Right kidney (tissue), 1 donor: ENCODE results near the gene SCARB2.

Experiments used
- DNase-seq: peaks from one replicate; pipeline ENCODE4 v3.0.0-alpha.2; 2016

SCARB2 gene

DNA sequence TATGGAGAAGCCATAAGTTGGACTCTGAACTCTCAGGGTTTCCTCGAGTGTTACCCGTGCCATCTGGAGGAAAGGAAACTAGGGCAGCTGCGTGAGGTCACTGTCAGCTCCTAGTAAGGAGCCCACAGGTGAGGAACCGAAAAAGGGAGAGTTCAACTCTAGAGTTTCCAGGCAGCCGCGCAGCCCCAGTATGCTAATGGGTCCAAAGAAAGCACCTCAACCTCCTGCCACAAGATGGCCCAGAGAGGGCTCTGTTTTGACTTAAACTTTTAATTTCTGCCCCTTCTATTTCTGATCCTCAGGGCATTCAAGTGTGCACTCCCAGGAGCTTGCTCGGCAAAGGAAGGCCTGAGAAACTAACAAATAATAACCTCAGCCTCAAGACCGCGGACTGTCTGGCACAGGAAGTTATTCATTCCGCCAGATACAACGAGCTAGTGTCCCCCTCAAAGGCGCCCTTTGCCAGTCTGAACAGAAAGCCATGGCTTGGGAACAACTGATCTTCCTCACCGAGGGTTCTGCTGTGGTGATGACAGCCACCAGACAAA lies 13.9 kb downstream of the SCARB2 start:
- DNase-seq = peak; percentile 47

DNA sequence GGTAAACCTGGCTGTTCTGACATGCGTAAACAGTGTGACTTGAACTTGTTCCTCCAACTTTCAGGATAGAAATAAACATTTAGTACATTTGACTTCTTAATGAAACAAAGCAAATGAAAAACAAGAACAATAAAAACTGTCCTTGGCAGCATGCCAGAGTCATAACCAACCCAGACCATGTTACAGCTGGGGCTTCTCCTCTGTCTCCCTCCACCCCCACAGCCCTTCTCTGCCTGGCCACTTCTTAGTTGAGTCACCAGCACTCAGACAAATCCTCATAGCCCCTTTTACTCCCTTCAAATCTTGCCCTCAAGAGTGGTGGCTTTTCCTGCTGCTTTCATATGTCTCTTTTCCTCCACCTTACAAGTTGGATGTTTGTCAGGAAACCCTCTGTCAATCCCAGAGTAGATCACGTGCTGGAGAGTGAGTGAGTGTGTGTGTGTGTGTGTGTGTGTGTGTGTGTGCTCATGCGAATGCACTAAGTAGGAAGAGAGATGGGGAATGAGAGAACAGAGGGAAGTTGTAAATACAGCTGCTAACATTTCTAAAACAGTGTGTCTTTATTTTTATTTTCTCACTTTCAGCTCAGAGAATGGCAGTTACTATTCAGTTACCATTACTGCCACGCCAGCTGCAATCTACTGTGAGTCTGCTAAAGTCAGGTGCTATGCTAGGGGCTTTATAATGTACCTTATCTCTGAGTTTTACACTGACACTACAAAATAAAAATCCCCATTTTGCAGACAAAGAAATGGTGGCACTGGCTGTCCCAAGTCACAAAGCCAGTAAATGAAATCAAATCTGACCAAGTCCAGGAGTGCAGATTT lies 15.0 kb downstream of the SCARB2 start:
- DNase-seq = peak; percentile 79

DNA sequence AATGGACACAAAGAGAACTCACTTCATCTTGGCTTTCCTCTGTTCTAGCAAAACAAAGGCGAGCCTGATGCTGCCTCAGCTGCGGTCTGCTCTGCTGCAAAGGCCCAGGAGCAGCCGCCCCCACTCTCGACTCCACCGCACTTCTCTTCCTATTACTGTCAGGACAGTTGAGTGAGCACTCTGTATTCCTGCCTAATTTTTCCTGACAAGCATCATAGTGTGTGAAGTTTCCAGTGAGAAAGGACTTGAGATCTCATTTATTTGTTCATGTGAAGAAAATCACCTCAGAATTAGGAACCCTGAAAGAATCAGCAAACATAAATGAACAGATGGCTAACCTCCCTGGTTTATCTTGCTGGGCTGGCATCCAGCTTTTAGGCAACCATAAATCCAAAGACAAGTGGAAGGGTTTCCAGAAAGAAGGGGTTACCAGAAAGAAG lies 15.6 kb downstream of the SCARB2 start:
- DNase-seq = peak; percentile 70

DNA sequence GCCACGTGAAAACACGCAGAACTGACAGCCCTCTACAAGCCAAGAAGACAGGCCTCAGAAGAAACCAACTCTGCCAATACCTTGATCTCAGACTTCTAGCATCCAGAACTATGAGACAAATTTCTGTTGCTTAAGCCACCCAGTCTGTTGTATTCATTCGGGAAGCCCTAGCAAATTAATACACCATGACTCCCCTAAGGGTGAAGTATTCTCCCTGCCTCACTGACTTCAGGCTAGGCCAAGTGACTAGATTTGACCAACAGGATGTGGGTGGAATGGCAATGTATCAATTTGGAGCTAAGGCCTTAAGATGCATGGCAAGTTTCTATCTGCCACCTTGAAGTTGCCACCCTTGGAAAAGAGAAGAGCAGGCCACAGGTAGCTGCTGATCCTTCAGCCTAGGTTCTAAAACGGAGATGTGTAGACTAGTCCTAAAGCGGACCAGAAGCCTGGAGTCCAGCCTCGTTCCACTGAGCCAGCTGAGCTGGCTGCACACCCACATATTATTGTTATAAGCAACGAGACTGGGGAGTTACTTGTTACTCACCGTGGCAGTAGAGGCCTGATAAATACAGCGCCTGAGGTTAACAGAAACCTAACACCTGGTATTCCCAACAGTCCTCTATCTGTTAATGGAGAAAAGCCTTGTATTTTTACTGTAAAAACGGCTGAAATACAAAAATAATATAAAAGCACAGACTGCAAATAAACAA lies 16.4 kb downstream of the SCARB2 start:
- DNase-seq = no peak

DNA sequence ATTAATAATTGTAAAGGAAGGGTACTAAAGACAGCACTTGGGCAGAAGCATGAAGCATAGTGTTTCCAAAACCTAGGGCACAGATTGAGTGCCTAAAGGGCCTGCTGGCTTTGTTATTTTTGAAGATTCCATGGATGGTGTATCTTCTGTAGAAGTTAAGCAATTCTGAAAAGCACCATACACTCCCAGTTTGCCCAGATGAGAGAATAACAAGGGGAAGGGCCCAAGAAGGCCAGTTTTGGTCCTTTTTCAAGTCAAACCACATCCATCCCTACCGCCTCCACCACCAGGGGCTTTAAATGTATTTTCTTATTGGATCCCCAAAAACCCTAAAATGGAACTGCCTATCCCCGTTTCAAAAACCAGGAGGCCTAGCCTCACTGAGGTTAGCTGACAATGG lies 17.2 kb downstream of the SCARB2 start:
- DNase-seq = no peak

DNA sequence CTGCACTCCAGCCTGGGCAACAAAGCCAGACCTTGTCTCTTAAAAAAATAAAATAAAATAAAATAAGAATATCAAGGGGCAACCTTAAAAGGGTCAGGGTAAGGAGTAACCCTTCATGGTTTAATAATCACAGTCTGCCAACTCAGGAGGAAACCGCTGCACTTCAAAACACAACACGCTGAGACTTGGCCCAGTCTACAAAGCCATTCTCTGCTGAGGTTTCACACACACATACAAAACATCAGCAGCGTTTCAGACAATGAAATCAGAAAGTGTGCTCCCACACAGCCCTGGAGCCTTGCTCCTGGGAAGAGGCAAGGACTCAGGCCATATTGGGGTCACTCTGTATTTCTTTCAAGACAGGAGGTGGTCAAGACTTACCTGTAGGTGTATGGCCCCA lies 18.3 kb downstream of the SCARB2 start:
- no peak for DNase-seq

DNA sequence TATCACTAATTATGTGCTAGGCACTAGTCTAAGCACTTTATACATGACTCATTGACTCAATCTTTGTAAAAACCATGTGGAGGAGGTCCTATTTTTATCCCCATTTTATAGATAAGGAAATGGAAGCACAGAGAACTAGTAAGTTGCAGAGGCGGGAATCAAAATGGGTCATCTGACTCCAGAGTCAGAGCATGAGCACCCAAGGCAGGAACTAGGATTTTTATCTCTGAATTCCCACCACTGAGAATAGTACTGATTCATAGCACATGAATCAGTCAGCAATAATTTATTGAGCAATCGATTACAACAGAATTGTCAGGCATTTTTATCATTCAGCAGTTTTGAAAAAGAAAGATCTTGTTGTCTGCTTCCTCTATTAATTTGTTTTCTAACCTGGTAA lies 19.3 kb downstream of the SCARB2 start:
- no peak for DNase-seq

DNA sequence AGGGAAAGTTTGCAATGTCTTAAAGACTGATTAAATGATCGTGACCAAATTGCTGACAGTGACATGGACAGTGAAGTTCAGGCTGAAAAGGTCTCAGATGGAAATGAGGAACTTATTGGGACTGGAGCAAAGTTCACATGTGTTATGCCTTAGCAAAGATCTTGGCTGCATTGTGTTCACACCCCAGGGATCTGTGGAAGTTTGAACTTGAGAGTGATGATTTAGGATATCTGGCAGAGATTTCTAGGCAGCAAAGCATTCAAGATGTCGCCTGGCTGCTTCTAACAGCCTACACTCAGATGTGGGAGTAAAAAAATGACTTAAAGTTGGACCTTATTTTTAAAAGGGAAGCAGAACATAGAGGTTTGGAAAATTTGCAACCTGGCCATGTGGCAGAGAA lies 21.4 kb downstream of the SCARB2 start:
- no peak for DNase-seq

DNA sequence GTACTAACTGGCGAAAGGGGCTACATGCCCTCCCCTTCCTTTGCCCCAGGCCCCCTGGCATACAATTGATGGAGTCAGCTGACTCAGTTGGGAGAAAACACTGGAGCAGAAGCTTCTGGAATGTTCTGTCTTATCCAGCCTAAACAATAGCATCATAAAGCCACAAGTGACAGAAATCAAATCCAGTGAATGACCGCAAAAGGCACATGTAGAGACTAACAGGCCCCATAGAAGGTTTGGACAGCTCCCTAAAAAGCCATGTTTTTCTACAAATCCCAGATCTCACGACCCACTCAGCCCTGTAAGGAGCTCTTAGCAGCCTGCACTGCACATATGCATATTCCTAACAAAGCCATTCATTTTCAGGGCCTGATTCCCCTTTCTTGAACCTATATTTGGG lies 25.1 kb downstream of the SCARB2 start:
- DNase-seq = no peak

DNA sequence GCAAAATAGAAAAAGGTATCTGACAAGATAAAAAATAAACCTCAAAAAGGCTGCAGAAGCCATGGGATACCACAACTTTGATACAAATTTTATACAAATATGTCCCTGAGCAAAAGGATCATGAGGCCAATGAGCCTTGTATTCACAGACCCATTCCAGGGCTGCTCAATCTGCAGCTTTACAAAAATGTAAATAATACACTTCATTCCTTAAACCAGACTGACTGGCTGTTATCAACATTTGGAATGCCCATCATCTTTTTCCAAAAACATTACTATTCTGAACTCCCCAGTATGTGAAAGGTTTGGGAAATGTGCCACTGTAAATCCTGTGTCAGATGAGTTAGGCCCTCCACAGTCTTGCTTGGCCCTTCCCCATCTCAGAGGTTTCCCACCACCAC lies 25.5 kb downstream of the SCARB2 start:
- no peak for DNase-seq

DNA sequence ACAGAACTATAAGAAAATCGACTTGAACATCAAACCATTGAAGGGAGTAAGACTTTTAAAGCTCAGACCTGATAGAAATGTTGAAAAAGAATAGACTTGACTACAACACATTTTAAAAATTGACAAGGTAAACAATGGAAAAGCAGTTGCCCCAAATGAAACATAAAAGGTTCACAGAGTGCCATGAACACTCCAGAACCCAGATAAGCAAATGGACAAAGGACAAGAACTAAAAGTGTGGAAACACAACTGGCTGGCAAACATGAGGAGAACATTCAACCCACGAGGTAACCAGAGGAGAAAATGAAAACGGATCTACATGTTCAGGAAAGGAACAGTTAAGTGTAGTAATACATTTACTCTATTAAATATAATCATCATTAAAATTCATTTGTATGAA lies 26.5 kb downstream of the SCARB2 start:
- no peak for DNase-seq

DNA sequence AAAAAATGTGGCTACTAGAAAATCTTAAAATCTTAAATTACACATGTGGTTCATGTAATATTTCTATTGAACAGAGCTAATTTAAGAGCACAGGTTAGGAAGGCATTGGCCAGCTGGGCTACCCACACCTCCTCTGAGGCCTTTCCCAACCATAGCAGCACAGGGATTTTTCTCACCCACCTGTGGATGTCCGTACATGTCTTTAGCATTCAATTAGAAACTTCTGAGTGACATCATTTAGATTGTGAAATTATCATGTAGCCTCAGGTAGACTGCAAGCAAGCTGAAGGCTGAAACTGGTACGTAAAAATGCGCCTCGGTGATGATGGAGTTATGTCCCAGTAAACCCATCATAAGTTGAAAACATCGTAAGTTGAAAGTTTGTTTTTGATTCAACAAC lies 31.2 kb downstream of the SCARB2 start:
- no peak for DNase-seq

DNA sequence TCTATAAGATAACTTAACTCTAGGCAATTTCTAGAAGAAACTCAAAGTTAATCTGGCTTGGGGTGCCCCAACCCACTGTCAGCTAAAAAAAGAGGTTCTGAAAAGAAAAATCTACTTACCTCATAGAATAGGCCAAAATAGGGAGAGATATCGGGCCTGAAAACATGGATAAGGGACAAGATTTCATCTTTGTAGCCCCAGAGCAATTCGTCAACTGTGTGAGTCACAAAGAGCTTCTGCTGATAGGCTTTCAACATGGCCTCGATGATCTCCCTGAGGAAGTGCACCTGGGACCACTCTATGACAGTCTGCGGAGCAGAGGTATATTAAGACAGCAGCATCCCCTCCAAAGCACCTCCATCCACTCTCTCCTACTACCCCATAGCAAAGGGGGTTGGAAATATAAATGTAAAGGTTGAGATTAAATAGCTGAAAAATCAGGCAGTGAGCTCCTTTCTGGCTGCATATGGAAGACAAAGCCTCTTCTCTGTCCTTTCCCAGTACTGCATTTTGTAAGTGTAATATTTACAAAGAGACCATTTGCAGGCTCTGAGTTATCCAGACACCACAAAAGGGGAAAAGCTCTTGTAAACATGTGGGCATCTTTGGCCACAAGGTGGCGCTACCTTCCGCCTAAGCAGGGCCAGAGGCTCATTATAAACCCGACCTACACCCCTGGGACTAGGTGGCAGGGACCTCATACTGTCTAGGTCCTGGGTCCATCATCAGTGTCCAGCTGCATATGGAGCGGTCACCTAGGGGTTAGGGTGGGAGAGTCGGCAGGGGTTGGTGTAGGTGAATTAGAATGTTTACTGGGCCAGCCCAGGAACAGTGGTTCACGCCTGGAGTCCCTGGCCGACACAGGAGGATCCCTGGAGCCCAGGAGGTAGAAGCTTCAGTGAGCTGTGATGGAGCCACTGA lies 34.0 kb downstream of the SCARB2 start:
- DNase-seq = peak; percentile 61

DNA sequence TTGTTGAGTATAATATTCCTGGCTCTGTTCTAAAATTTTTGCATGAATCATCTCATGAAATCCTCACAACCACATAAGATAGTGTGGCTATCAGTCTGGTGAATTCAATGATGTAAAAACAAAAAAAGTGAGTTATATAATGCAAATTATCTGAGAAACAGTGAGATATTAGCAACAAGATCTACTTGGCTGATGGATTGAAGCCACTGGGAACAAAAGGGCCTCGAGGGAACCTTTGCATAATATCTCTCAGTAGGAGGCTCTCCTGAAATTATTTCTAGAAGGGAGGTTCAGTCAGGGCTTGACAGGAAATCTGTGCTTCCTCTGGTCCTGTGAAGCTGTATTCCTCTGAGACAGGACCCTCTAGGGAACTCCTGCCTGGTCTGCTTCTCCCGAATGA lies 35.3 kb downstream of the SCARB2 start:
- DNase-seq = no peak

DNA sequence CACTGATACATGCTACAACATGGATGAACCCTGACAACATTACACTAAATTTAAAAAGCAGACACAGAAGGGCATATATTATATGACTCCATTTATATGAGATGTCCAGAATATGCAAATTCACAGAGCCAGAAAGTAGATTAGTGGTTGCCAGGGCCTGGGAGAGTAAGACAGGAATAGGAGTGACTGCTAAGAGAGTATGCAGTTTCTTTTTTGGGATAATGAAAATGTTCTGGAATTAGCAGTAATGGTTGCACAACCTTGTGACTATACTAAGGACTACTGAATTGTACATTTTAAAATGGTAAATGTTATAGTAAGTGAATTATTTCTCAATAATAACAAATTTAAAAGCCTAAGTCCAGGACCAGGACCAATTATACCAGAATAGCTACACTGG lies 35.9 kb downstream of the SCARB2 start:
- no peak for DNase-seq

DNA sequence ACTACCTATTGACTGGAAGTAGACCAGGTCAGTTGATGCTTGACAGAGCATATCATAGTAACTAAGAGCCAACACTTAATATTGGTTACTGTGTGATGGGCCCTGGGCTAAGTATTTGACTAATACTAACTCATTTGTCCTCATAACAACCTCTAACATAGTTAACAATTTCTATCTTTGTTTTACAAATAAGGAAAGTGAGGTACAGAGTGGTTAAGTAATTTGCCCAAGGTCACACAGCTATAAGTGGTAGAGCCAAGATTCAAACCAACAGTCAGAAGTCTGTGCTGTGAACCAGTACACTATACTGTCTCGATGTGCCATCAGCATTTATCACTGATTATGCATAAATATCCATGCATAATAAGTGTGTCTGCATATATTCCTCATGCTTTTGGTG lies 38.3 kb downstream of the SCARB2 start:
- DNase-seq = no peak

DNA sequence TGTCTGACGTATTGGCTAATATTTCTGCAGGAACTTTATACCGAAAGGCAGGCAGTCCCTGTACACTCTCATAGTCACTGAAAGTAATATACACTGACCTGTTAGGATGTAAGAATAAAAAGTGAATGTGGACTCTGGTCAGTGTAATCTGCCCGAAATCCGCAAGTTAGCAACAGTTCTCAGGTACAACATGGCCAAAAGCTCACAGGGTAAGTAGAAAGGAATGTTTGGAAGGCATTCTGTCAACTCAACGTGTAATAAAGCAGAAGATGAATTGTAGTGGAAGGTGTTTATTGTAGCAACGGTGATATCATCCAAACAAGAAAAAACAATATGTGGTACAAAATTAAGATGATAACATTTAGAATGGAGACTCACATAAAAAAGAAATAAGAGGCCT lies 39.4 kb downstream of the SCARB2 start:
- no peak for DNase-seq

DNA sequence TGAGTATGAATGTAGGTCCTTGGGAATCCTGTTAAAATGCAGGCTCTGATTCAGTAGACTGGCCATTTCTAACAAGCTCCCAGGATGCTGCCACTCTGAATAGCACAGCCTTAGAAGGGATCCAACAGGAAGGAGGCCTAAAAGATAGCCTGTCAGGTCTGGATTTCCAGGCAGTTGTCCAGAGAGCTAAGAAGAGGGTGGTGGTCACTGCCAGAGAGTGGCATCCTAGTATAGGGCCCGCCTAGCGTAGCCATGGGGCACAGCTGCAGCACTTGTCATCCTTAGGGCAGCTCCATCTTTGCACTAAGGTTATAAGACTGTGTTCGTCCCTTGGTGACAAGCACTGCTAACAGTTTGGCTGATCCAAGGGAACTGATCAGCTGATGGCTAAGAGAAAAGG lies 44.9 kb downstream of the SCARB2 start:
- no peak for DNase-seq

DNA sequence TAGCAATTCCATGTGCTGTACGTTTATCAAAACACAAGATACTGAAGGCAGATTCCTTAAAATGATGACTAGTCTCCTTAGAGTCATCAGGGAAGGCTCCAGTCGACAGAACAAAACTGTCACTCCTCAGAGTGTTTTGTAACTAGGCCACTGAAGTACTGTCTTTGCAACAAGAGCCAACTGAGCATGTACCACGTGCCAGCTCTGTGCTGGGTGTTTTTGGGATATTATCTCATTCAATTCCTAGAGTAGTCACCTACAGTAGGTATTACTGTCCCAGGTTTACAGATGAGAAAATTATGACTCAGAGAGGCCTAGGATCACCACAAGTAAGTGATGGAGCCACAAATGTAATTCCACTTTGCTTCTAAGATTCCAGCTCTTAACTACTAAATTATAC lies 47.1 kb downstream of the SCARB2 start:
- DNase-seq = no peak

DNA sequence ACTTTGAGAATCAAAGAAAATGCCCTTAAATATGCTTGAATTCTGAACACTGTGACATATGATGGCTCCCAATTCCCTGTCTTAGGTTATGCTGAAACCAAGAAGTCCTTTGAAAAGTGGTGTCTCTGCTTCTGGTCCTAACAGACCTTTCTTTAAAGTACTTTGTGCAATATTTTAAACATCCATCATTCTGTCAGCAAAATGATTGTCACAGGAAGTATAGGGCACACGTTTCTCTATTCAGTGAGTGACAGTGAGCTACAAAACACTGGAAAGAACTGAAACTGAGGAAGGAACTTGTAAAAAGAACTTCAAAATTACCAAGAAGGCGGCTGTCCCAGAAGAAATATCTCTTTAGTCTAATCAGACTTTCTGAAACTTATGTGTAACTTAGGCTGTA lies 53.3 kb downstream of the SCARB2 start:
- DNase-seq = no peak

DNA sequence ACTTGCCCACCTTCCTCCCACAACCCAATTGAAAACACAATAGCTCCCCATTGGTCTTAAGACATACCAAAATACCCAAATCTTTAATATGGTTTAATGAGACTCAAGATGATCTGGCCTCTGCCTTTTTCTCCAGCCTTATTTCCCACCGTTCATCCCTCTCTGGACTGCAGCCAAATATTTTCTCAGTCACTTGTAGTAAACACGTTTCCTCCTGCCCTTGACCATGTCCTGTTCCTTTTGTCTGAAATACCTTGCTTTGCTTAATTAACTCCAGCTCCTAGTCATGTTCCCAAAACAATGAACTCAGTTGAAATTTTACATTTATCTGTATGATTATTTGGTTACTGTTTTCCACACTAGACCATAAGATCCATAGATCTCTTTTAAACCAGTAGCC lies 57.0 kb downstream of the SCARB2 start:
- DNase-seq = no peak

DNA sequence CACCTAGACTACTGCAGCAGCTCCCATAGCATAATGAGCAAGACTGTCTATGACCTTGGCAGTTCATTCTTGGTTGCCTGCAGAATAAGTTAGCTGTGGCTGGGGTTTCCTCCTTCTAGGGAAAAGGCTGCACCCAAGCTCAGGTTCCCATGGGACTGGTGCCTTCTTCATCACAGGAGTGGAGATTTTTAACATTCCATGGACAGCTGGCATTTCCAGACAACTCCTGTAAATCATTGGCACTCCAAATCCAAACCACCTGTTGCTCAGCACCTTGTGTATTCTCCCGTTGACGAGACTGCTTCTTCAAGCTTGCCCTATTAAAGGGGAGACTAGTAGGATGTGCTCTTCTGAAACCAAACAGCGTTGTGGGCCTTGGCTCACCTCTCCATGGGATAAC lies 57.6 kb downstream of the SCARB2 start:
- DNase-seq = no peak

DNA sequence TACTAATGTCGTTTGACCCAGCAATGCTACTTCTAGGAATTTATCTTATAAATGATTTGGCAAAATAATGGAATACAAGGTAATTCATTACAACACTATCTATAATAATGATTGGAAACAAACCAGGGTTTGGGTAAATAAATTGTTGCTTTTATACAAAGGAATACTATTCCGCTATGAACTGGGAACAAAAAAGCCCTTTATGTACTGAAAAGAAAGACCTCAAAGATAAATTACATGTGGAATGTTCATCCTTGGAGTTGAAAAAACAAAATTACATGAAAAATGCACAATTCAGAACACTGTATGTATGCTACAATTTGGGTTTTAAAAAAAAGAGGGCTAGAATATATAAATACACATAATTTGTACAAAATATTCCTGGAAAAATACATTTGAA lies 60.3 kb downstream of the SCARB2 start:
- DNase-seq = no peak
